ENCODE data around the gene SMARCD2.
"Not testable (repeated sequence)": the region's sequence is repeated elsewhere in the genome, so short reads cannot be mapped to it uniquely, and the experiment has no call there.

- not testable (repeated sequence) for TF ChIP-seq POLR2A, POLR2AphosphoS5 (IDR thresholded peaks at IDR 0.05; ENCODE audit: low read depth, low read length)
Measured at GRCh38 chr17:63889026-63889848, 46.8 kb upstream of the SMARCD2 start.

All from GM12892 (cell line).